ENCODE results near the gene ARHGEF4.

GRCh38 chr2:130832296-130832940, 4.3 kb upstream of the ARHGEF4 start:
- TF ChIP-seq, protein P1, sequence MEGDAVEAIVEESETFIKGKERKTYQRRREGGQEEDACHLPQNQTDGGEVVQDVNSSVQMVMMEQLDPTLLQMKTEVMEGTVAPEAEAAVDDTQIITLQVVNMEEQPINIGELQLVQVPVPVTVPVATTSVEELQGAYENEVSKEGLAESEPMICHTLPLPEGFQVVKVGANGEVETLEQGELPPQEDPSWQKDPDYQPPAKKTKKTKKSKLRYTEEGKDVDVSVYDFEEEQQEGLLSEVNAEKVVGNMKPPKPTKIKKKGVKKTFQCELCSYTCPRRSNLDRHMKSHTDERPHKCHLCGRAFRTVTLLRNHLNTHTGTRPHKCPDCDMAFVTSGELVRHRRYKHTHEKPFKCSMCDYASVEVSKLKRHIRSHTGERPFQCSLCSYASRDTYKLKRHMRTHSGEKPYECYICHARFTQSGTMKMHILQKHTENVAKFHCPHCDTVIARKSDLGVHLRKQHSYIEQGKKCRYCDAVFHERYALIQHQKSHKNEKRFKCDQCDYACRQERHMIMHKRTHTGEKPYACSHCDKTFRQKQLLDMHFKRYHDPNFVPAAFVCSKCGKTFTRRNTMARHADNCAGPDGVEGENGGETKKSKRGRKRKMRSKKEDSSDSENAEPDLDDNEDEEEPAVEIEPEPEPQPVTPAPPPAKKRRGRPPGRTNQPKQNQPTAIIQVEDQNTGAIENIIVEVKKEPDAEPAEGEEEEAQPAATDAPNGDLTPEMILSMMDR (conservative IDR thresholded peaks at IDR 0.05; ENCODE audit: low read length) = no peak
- TF ChIP-seq EZH2phosphoT487 (IDR thresholded peaks at IDR 0.05; ENCODE audit: borderline replicate concordance) = no peak

Measured in Loucy (cell line).